ENCODE measurements around the gene REG4.

The REG4 gene

GRCh38 chr1:119816407-119816806, 5.1 kb upstream of the REG4 start:
- Histone ChIP-seq H2AK5ac (ENCODE audit: low read length) (no peak overlapping the region), H3K36me3 (ENCODE audit: control insufficient read depth in 1 of 2, insufficient read depth in 2 of 2, low read length in 2 of 2) (no peaks in the 10 kb centered on the region), H3K23ac (ENCODE audit: low read length) (no peak overlapping the region), H3K18ac (ENCODE audit: low read length) (no peak overlapping the region), H3K79me2 (ENCODE audit: control insufficient read depth, insufficient read depth, low read length, poor library complexity) (no peaks in the 10 kb centered on the region), H3K27me3 (ENCODE audit: insufficient read depth, low read length) (no peaks in the 10 kb centered on the region), H3K4ac (ENCODE audit: low read depth, low read length) (no peak overlapping the region), H4K91ac (ENCODE audit: low read depth, low read length) (no peak overlapping the region), H2BK120ac (ENCODE audit: insufficient read depth, low read length, poor library complexity) (no peak overlapping the region), H3K27ac (ENCODE audit: low read depth, low read length) (no peak overlapping the region), H3K4me2 (ENCODE audit: low read length) (no peak overlapping the region), H2BK5ac (ENCODE audit: low read depth, low read length, poor library complexity) (no peak overlapping the region), H3K79me1 (ENCODE audit: low read length) (no peaks in the 10 kb centered on the region), H3K9ac (ENCODE audit: low read length) (no peak overlapping the region), H4K8ac (ENCODE audit: low read depth, low read length) (no peak overlapping the region), H4K12ac (ENCODE audit: low read depth, low read length) (no peak overlapping the region), H3K9me3 (ENCODE audit: insufficient read depth, low read depth, low read length) (no peaks in the 10 kb centered on the region), H2AFZ (ENCODE audit: insufficient read depth, low read length, poor library complexity) (no peak overlapping the region), H3K4me3 (ENCODE audit: low read depth, low read length) (no peak overlapping the region), H2BK12ac (ENCODE audit: low read length) (no peak overlapping the region), H3K14ac (ENCODE audit: low read length) (no peak overlapping the region), H3K4me1 (ENCODE audit: control insufficient read depth in 1 of 2, insufficient read depth in 2 of 2, low read length in 2 of 2) (no peaks in the 10 kb centered on the region)
- DNase-seq = no peak
- no CpG with 5 or more reads among the region's 2 CpGs for WGBS (ENCODE audit: extremely low coverage, insufficient coverage, insufficient read length)

- Histone ChIP-seq H4K12ac (ENCODE audit: low read depth, low read length) (no peak overlapping the region), H3K27ac (ENCODE audit: low read depth, low read length) (no peak overlapping the region), H3K79me2 (ENCODE audit: control insufficient read depth, insufficient read depth, low read length, poor library complexity) (no peaks in the 10 kb centered on the region), H3K9ac (ENCODE audit: low read length) (no peak overlapping the region), H3K4me3 (ENCODE audit: low read depth, low read length) (no peak overlapping the region), H3K79me1 (ENCODE audit: low read length) (no peaks in the 10 kb centered on the region), H2BK12ac (ENCODE audit: low read length) (no peak overlapping the region), H3K14ac (ENCODE audit: low read length) (no peak overlapping the region), H3K23ac (ENCODE audit: low read length) (no peak overlapping the region), H4K91ac (ENCODE audit: low read depth, low read length) (no peak overlapping the region), H4K8ac (ENCODE audit: low read depth, low read length) (no peak overlapping the region), H2AK5ac (ENCODE audit: low read length) (no peak overlapping the region), H3K18ac (ENCODE audit: low read length) (no peak overlapping the region), H3K4me1 (ENCODE audit: control insufficient read depth in 1 of 2, insufficient read depth in 2 of 2, low read length in 2 of 2) (no peaks in the 10 kb centered on the region), H3K4ac (ENCODE audit: low read depth, low read length) (no peak overlapping the region), H3K4me2 (ENCODE audit: low read length) (no peak overlapping the region), H2BK5ac (ENCODE audit: low read depth, low read length, poor library complexity) (no peak overlapping the region), H3K27me3 (ENCODE audit: insufficient read depth, low read length) (no peaks in the 10 kb centered on the region), H2AFZ (ENCODE audit: insufficient read depth, low read length, poor library complexity) (no peak overlapping the region), H3K9me3 (ENCODE audit: insufficient read depth, low read depth, low read length) (no peaks in the 10 kb centered on the region), H2BK120ac (ENCODE audit: insufficient read depth, low read length, poor library complexity) (no peak overlapping the region), H3K36me3 (ENCODE audit: control insufficient read depth in 1 of 2, insufficient read depth in 2 of 2, low read length in 2 of 2) (no peaks in the 10 kb centered on the region)
- 100% methylated on average over 1 of the region's 7 CpGs for WGBS (ENCODE audit: extremely low coverage, insufficient coverage, insufficient read length)
- DNase-seq = no peak
Observed at GRCh38 chr1:119815928-119816327, 4.7 kb upstream of the REG4 start.

- H3K79me2 ChIP-seq (ENCODE audit: control insufficient read depth, insufficient read depth, low read length, poor library complexity) = no peaks in the 10 kb centered on the region
- no peak overlapping the region for H3K4me3 ChIP-seq (ENCODE audit: low read depth, low read length)
- H3K4ac ChIP-seq (ENCODE audit: low read depth, low read length) = no peak overlapping the region
- H2AK5ac ChIP-seq (ENCODE audit: low read length) = no peak overlapping the region
- no peak overlapping the region for H2BK5ac ChIP-seq (ENCODE audit: low read depth, low read length, poor library complexity)
- H2BK12ac ChIP-seq (ENCODE audit: low read length) = no peak overlapping the region
- H2BK120ac ChIP-seq (ENCODE audit: insufficient read depth, low read length, poor library complexity) = no peak overlapping the region
- H4K91ac ChIP-seq (ENCODE audit: low read depth, low read length) = no peak overlapping the region
- H3K9ac ChIP-seq (ENCODE audit: low read length) = no peak overlapping the region
- no peak overlapping the region for H4K12ac ChIP-seq (ENCODE audit: low read depth, low read length)
- no peak for DNase-seq
- no peak overlapping the region for H4K8ac ChIP-seq (ENCODE audit: low read depth, low read length)
- H3K14ac ChIP-seq (ENCODE audit: low read length) = no peak overlapping the region
- H3K27ac ChIP-seq (ENCODE audit: low read depth, low read length) = no peak overlapping the region
- WGBS (ENCODE audit: extremely low coverage, insufficient coverage, insufficient read length) = no CpG with 5 or more reads among the region's 3 CpGs
- H3K4me2 ChIP-seq (ENCODE audit: low read length) = no peak overlapping the region
- H2AFZ ChIP-seq (ENCODE audit: insufficient read depth, low read length, poor library complexity) = no peak overlapping the region
- no peaks in the 10 kb centered on the region for H3K9me3 ChIP-seq (ENCODE audit: insufficient read depth, low read depth, low read length)
- H3K79me1 ChIP-seq (ENCODE audit: low read length) = no peaks in the 10 kb centered on the region
- H3K4me1 ChIP-seq (ENCODE audit: control insufficient read depth in 1 of 2, insufficient read depth in 2 of 2, low read length in 2 of 2) = no peaks in the 10 kb centered on the region
- no peaks in the 10 kb centered on the region for H3K36me3 ChIP-seq (ENCODE audit: control insufficient read depth in 1 of 2, insufficient read depth in 2 of 2, low read length in 2 of 2)
- no peak overlapping the region for H3K23ac ChIP-seq (ENCODE audit: low read length)
- H3K18ac ChIP-seq (ENCODE audit: low read length) = no peak overlapping the region
- H3K27me3 ChIP-seq (ENCODE audit: insufficient read depth, low read length) = no peaks in the 10 kb centered on the region
Observed at GRCh38 chr1:119815361-119815760, 4.1 kb upstream of the REG4 start.

GRCh38 chr1:119814288-119814687, 3.0 kb upstream of the REG4 start:
- no peak for DNase-seq
- H3K23ac ChIP-seq (ENCODE audit: low read length) = no peak overlapping the region
- H4K8ac ChIP-seq (ENCODE audit: low read depth, low read length) = no peak overlapping the region
- H3K14ac ChIP-seq (ENCODE audit: low read length) = no peak overlapping the region
- no peaks in the 10 kb centered on the region for H3K9me3 ChIP-seq (ENCODE audit: insufficient read depth, low read depth, low read length)
- no peak overlapping the region for H3K4me3 ChIP-seq (ENCODE audit: low read depth, low read length)
- no peak overlapping the region for H3K18ac ChIP-seq (ENCODE audit: low read length)
- no peaks in the 10 kb centered on the region for H3K27me3 ChIP-seq (ENCODE audit: insufficient read depth, low read length)
- H3K9ac ChIP-seq (ENCODE audit: low read length) = no peak overlapping the region
- H2BK5ac ChIP-seq (ENCODE audit: low read depth, low read length, poor library complexity) = no peak overlapping the region
- no peak overlapping the region for H3K4ac ChIP-seq (ENCODE audit: low read depth, low read length)
- H3K79me2 ChIP-seq (ENCODE audit: control insufficient read depth, insufficient read depth, low read length, poor library complexity) = no peaks in the 10 kb centered on the region
- WGBS (ENCODE audit: extremely low coverage, insufficient coverage, insufficient read length) = no CpG with 5 or more reads among the region's 1 CpG
- H3K79me1 ChIP-seq (ENCODE audit: low read length) = no peaks in the 10 kb centered on the region
- H4K91ac ChIP-seq (ENCODE audit: low read depth, low read length) = no peak overlapping the region
- no peaks in the 10 kb centered on the region for H3K36me3 ChIP-seq (ENCODE audit: control insufficient read depth in 1 of 2, insufficient read depth in 2 of 2, low read length in 2 of 2)
- no peak overlapping the region for H2AFZ ChIP-seq (ENCODE audit: insufficient read depth, low read length, poor library complexity)
- no peak overlapping the region for H3K27ac ChIP-seq (ENCODE audit: low read depth, low read length)
- no peak overlapping the region for H3K4me2 ChIP-seq (ENCODE audit: low read length)
- H2BK120ac ChIP-seq (ENCODE audit: insufficient read depth, low read length, poor library complexity) = no peak overlapping the region
- H2AK5ac ChIP-seq (ENCODE audit: low read length) = no peak overlapping the region
- H2BK12ac ChIP-seq (ENCODE audit: low read length) = no peak overlapping the region
- H4K12ac ChIP-seq (ENCODE audit: low read depth, low read length) = no peak overlapping the region
- no peaks in the 10 kb centered on the region for H3K4me1 ChIP-seq (ENCODE audit: control insufficient read depth in 1 of 2, insufficient read depth in 2 of 2, low read length in 2 of 2)

Measured in trophoblast cell (in vitro differentiated cells and primary cell).